HG02852 (cell line): ENCODE results near the gene C20orf144.

Source experiments
- ATAC-seq: cut with Tn5 transposase; IDR thresholded peaks from one replicate; pipeline ENCODE4 v1.9.1; 2021; ENCODE audit warnings: mild to moderate bottlenecking, moderate library complexity; ENCODE audit not compliant: unreplicated experiment

C20orf144 gene

GRCh38 chr20:33676121-33676520 lies 14.0 kb downstream of the C20orf144 start:
- no peak for ATAC-seq

DNA sequence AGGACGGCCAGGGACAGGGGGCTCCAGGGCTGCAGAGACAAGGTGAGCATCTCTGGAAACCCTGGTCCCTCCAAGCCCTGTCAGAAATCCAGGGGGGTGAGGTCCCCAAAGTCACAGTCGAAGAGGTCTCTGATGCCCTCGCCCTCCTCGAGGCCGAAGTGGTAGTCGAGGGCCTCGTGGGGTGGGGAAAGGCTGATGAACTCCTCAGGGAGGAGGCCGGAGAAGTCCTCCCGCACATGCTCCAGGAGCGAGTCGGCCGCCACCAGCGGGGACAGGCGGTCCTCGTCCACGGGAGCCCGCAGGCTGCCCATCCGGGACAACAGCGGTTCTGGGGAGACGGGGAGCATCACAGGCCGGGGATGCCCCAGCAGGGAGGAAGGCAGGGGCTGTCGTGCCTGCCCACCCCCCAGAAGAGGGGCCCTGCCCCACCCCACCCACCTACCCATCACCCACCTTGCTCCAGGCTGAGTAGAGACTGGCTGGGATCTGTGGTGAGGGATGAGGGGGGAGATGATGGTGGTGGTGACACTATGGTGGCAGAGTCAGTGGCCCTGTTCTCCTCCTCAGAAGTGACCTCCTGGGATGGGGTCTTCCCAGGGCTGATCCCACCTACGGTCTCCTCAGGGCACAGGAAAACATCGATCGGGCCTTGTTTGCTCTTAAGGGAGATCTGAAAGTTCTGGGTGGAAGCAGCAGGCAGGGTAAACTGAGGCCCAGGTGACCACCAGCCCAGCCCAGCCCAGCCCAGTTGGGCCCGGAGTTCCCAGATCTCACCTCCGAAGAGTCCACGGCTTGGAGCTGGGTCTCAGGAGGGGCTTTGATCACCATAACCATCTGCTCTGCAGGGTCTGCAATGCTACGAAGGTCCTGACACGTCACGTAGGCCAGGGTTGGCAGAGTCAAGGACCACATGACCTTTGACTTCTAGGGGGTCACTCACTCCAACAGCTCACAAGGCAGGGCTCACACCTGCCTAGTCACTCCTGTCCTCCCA lies 14.8 kb downstream of the C20orf144 start:
- no peak for ATAC-seq

DNA sequence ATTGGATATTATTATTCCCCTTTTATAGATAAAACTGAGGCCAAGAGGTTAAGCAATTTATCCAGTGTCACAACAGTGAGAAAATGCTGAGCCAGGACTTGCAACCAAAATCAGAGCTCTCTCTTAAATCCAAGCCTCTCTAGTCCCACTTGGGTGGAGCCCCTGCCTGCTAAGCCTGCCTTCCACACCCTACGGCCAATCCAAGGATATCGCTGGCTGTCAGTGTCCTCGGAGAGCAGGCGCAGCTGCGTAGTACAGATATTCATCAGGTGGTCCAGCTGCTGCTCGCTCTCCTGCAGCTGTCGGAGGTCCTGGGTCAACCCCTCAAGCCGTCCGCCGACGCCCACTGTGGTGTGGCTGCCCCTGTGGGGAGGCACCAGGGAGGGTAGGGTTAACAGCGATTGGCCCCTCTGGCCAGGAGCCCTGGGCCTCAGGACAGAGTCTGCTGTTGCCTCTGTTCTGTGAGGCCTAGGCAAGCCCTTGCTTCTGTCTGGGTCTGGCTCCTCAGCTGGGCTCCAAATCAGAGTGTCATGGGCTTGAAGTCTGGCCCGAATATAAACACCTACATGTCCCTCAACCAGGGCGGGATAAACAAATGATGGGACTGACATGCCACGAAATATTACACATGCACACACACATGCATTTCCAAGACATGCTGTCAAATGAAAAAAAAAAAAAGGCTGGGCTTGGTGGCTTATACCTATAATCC lies 16.0 kb downstream of the C20orf144 start:
- no peak for ATAC-seq

DNA sequence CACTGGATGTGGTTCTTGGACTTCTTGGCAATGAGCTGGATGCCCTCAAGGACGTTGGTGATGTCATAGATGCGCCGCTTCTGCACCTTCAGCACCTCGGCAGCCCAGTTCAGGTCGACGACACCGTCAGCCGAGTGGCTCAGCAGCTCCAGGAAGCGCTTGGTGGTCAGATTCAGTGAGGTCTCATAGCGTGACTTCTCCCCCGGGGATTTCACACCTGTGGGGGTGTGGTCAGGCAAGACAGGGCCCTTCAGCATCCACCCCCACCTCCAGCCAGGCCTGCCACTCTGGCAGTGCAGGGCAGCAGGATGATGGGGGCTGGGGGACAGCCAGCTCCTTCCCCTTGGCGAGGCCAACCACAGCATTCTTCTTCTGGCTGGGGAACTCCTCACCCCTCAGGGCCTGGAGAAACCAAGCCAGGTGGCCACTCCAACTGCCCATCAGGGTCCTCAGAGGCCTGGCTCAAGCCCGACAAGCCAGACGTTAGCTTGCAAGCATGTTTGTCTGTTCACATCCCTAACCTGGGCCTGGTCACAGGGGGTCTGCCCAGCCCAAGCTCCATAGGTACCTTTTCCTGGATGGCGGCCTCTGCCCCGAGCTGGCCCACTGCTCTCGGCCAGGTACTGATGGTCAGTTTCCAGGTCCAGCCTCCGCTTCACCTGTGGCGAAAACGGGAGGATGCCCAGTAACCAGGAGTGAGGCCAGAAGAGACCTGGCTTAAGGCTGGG lies 17.8 kb downstream of the C20orf144 start:
- ATAC-seq, result no peak

DNA sequence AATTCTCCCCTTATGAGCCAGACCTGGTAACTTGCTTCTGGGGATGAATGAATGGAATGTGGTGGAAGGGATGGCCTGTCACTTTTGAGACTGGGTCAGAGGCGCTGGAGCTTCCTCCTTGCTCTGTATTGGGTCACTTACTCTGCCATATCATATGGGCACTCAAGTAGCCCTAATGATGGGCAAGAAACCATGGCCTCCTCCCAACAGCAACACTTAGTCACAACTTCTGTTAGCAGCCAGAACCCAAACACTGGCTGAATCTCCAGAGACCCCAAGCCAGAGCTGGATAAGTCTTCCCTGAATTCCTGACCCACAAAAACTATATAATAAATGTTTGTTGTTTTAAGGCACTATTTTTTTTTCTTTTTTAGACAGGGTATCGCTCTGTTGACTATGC lies 18.6 kb downstream of the C20orf144 start:
- ATAC-seq, result no peak

GRCh38 chr20:33681288-33681687 lies 19.2 kb downstream of the C20orf144 start:
- no peak for ATAC-seq

GRCh38 chr20:33681728-33682353 lies 19.7 kb downstream of the C20orf144 start:
- no peak for ATAC-seq

- no peak for ATAC-seq
These were observed 22.6 kb downstream of the C20orf144 start for GRCh38 chr20:33684533-33685327.

DNA sequence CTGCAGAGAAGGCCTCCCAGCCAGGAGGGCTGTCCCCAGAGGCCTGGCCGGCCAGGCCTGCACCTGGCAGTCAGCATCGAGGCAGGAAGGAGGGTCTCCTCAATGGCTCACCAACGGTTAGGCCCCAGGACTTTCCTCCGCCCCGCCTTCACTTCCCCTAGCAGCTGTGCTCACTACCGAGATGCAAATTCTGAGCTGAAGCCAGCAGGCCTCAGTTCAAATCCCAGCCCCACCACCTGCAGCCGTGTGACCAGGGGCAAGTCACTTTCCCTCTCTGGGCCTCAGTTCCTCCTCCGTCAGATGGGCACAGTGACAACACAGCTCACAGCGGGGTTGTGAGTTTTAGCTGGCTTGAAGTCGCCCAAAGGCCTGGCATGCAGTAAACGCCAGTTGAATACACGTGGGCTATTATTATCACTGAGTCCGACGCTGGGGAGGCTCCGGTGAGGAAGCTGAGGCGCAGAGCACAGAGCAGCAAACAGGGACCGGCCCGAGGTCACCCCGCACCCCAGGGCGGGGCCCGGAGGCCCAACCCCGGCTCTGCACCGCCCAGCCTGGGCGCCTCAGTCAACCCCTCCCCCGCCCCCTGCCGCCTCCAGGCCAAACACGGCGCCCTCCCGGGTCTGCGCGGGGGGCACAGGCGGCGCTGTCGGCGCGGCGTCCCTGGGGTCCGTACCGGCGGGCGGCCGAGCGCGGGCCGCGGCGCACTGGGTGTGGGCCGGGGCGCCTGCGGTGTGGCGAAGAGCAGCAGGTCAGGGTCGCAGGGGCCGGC lies 23.4 kb downstream of the C20orf144 start:
- ATAC-seq, result peak; percentile 38

DNA sequence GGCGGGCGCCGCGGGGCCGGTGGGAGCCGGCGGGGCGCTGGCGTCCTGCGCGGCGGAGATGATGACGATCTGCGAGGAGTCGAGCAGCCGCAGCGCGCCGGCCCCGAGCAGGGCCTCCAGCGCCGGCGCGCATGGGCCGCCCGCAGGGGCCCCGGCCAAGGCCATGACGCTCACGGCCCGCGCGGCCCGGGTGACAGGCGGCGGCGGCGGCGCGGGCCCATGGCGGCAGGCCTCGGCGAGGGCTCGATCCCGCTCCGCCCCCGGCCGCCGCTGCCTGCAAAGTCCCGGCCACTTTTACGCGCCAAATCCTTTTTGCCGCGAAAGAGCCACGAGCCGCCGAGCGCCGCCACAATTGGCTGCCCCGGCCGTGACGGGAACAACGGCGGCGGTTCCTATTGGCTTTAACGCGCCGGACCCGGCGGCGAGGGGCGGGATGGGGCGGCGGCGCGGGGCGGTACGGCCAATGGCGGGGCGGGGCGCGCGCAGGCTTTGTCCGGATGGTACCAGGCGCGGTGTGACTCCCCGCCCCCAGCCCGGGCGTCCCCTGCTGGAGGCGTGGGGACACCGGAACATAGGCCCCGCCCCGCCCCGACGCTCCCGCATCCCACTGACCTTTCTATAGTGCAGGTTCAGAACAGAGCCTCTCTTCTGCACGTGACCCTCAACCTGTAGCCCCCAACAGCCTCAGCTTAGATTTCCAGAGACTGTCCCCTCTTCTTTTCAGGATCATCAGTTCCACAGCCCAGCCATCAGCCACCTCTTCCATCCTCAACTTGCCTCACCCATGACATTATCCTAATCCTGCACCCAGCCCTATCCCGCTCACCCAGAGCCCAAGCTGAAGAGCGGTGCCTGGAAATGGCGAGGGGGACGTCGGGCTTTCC lies 24.2 kb downstream of the C20orf144 start, which contains the start of gene E2F1:
TSS of gene E2F1 (minus strand) at position 286 of the 884 bp plus-strand sequence. CDS start at position 165, 121 bp downstream.
- peak; percentile 79 for ATAC-seq

- no peak for ATAC-seq
These were observed 24.8 kb downstream of the C20orf144 start for GRCh38 chr20:33686984-33687366.

GRCh38 chr20:33687370-33687915 lies 25.3 kb downstream of the C20orf144 start:
- ATAC-seq, result no peak

GRCh38 chr20:33687993-33688937 lies 26.1 kb downstream of the C20orf144 start:
- ATAC-seq, result no peak

GRCh38 chr20:33688938-33689424 lies 26.9 kb downstream of the C20orf144 start:
- ATAC-seq, result no peak

GRCh38 chr20:33689493-33689892 lies 27.4 kb downstream of the C20orf144 start:
- no peak for ATAC-seq

DNA sequence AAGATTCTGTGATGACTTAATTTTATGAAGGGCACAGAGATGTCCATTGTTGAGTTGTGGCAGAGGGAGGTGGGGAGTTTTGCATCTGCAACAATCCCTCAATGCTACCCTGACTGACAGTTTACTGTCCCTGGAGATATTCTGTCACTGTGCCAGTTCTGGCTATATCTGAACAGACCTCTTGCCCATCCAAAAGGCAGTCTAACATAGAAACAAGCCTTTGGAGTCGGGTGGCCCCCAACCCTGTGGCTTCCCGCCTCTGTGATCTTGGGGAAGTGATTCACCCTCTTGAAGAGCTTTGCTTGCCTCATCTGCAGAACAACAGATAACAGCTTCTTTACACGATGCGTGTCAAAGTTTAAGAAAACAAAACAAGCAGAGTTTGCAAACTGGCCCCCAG lies 27.8 kb downstream of the C20orf144 start:
- no peak for ATAC-seq

GRCh38 chr20:33693289-33693688 lies 31.2 kb downstream of the C20orf144 start:
- ATAC-seq, result no peak
